K562 (cell line): ENCODE measurements around the gene C2CD4D. TPM values are rescaled to one million over a fixed set of nuclear protein-coding genes. Genes with fewer than 3 reads are reported as not detected.

ENCODE experiments used
- ATAC-seq: fragments of 200-7000 bp; cut with Tn5 transposase; 3 replicates; pipeline ENCODE4 v1.9.1; 2020; ENCODE audit warnings: moderate library complexity
- BruUV-seq: library from RNA; stranded (reverse); fragments of 400-500 nt; replicated peaks from 2 replicates; lab custom pipeline; 2021; lab: Mats Ljungman, UMichigan
- CTCF ChIA-PET: fragments of 300-600 bp; formaldehyde crosslinking; extraction: SDS; loops from one replicate; lab custom pipeline; 2021; ENCODE audit warnings: low intra/inter-chr PET ratio; lab: Yijun Ruan, JAX
- POLR2A ChIA-PET: fragments of 300-600, 350-650 bp; sonication (Branson Sonifier 250); formaldehyde crosslinking; extraction: SDS; loops from one replicate; lab custom pipeline; 2021; ENCODE audit warnings: antibody characterized with exemption, inconsistent platforms; lab: Yijun Ruan, JAX
- DNase-seq, 4 experiments: peaks; one replicate each; pipeline versions ENCODE4 v3.0.0 to v3.0.0-alpha.2; 2011 to 2018; ENCODE audit warnings: low spot score in 3 of 4, mixed read lengths in 3 of 4; ENCODE audit errors: extremely low read depth in 1 of 4
- FAIRE-seq: peaks from 2 replicates; lab custom pipeline; 2011; peaks lifted over from hg19 to GRCh38; lab: Jason Lieb, UNC
- H2AFZ ChIP-seq: 2 replicates; pipeline ENCODE4 v1.6.0; 2011; ENCODE audit warnings: low read depth, low read length, control low read depth, inconsistent platforms
- H3K27ac ChIP-seq: fragments of 200-600 bp; 3 replicates; pipeline ENCODE4 v1.8.0; 2011; ENCODE audit warnings: low read depth, mild to moderate bottlenecking, control low read depth, inconsistent platforms, low read length, moderate library complexity, mixed read lengths; ENCODE audit errors: extremely low read depth
- H3K27me3 ChIP-seq, 2 experiments: fragments of 300-600 bp in 1 of 2; 2 replicates in 1 of 2; 3 replicates in 1 of 2; pipeline versions ENCODE4 v1.6.0 to v1.8.0; 2011; ENCODE audit warnings: inconsistent platforms in 2 of 2, low read length in 2 of 2, mild to moderate bottlenecking in 1 of 2, mixed read lengths in 1 of 2, moderate library complexity in 1 of 2; ENCODE audit not compliant: control insufficient read depth in 2 of 2, insufficient read depth in 2 of 2
- H3K36me3 ChIP-seq: fragments of 300-600 bp; 3 replicates; pipeline ENCODE4 v1.8.0; 2011; ENCODE audit warnings: mild to moderate bottlenecking, low read length, inconsistent platforms; ENCODE audit not compliant: control insufficient read depth, insufficient read depth
- H3K4me1 ChIP-seq, 2 experiments: fragments of 200-600 bp in 1 of 2; replicated peaks in 1 of 2; 2 replicates in 1 of 2; 3 replicates in 1 of 2; pipeline versions ENCODE4 v1.5.1 to v1.8.0; 2011; ENCODE audit warnings: inconsistent platforms in 2 of 2, low read length in 2 of 2, mild to moderate bottlenecking in 1 of 2, mixed read lengths in 1 of 2, moderate library complexity in 1 of 2; ENCODE audit not compliant: control insufficient read depth in 2 of 2, insufficient read depth in 2 of 2
- H3K4me2 ChIP-seq: 2 replicates; pipeline ENCODE4 v1.6.1; 2011; ENCODE audit warnings: low read length, control low read depth, inconsistent platforms, mixed read lengths; ENCODE audit not compliant: insufficient read depth
- H3K4me3 ChIP-seq: fragments of 200-600 bp; sonication (generic), shearing (Covaris generic); 2 replicates; pipeline ENCODE4 v1.5.1; 2016; ENCODE audit warnings: control low read depth, inconsistent platforms
- H3K79me2 ChIP-seq: fragments of 200-600 bp; 3 replicates; pipeline ENCODE4 v1.8.0; 2011; ENCODE audit warnings: low read length, inconsistent platforms; ENCODE audit not compliant: control insufficient read depth, insufficient read depth
- H3K9ac ChIP-seq, 2 experiments: 2 replicates each; pipeline versions ENCODE4 v1.6.0 to v1.6.1; 2011; ENCODE audit warnings: low read depth in 2 of 2, low read length in 2 of 2, control low read depth in 1 of 2, inconsistent platforms in 1 of 2, mild to moderate bottlenecking in 1 of 2, mixed read lengths in 1 of 2; ENCODE audit not compliant: insufficient read depth in 1 of 2
- H3K9me1 ChIP-seq: one replicate; pipeline ENCODE4 v1.6.0; 2011; ENCODE audit warnings: inconsistent platforms, mild to moderate bottlenecking, low read length, moderate library complexity; ENCODE audit not compliant: control insufficient read depth, insufficient read depth
- H3K9me3 ChIP-seq: replicated peaks from 2 replicates; pipeline ENCODE4 v1.5.1; 2011; ENCODE audit warnings: low read depth, low read length, inconsistent platforms; ENCODE audit not compliant: control insufficient read depth, insufficient read depth
- H4K20me1 ChIP-seq: replicated peaks from 2 replicates; pipeline ENCODE4 v1.6.1; 2011; ENCODE audit warnings: low read length, inconsistent platforms, mixed read lengths; ENCODE audit not compliant: control insufficient read depth, insufficient read depth
- ETS1 ChIP-seq: conservative IDR thresholded peaks from 2 replicates; pipeline ENCODE4 v1.6.1; 2011; ENCODE audit warnings: low read depth, mild to moderate bottlenecking, low read length; ENCODE audit not compliant: control insufficient read depth
- GATAD2B ChIP-seq: fragments of 450-650 bp; IDR thresholded peaks from 2 replicates; pipeline ENCODE4 v1.6.1; 2017; ENCODE audit warnings: mild to moderate bottlenecking, borderline replicate concordance
- HNRNPH1 ChIP-seq: fragments of 200-400 bp; formaldehyde crosslinking; optimal IDR thresholded peaks from 2 replicates; pipeline ENCODE3; 2017; ENCODE audit warnings: low read depth, mild to moderate bottlenecking, low read length, moderate library complexity
- HNRNPK ChIP-seq: fragments of 200-400 bp; formaldehyde crosslinking; IDR thresholded peaks from one replicate; pipeline ENCODE4 v1.6.1; 2018; ENCODE audit warnings: mild to moderate bottlenecking, low read depth, low read length; ENCODE audit not compliant: poor library complexity, severe bottlenecking
- L3MBTL2 ChIP-seq: fragments of 450-650 bp; IDR thresholded peaks from 2 replicates; pipeline ENCODE4 v1.6.1; 2016; ENCODE audit warnings: mild to moderate bottlenecking, moderate library complexity
- MEIS2 ChIP-seq: fragments of 450-650 bp; IDR thresholded peaks from 2 replicates; pipeline ENCODE4 v1.6.1; 2014; ENCODE audit warnings: mild to moderate bottlenecking; ENCODE audit not compliant: partially characterized antibody
- NFIX ChIP-seq: fragments of 250-450 bp; sonication (Bioruptor Pico); IDR thresholded peaks from 2 replicates; pipeline ENCODE4 v1.4.0; 2020; ENCODE audit warnings: low read depth, mild to moderate bottlenecking, moderate library complexity
- STAT5B ChIP-seq: fragments of 250-450 bp; sonication (Bioruptor Pico); IDR thresholded peaks from 2 replicates; pipeline ENCODE4 v1.8.0; 2021; ENCODE audit warnings: mild to moderate bottlenecking, inconsistent platforms
- TGIF2 ChIP-seq: sonication (generic); formaldehyde crosslinking; IDR thresholded peaks from 2 replicates; pipeline ENCODE4 v1.8.1; 2022; ENCODE audit warnings: mild to moderate bottlenecking, missing genetic modification reagents, moderate library complexity
- ZNF212 ChIP-seq: fragments of 450-650 bp; formaldehyde crosslinking; IDR thresholded peaks from 2 replicates; pipeline ENCODE4 v1.4.0; 2020; ENCODE audit warnings: mild to moderate bottlenecking
- ZNF507 ChIP-seq: conservative IDR thresholded peaks from 2 replicates; pipeline ENCODE4 v1.6.1; 2017; ENCODE audit warnings: missing genetic modification characterization, missing compliant biosample characterization
- ZNF583 ChIP-seq: fragments of 250-450 bp; sonication (Bioruptor Pico); IDR thresholded peaks from 2 replicates; pipeline ENCODE4 v1.4.0; 2020
- ZNF780A ChIP-seq: fragments of 250-450 bp; sonication (Bioruptor Pico); IDR thresholded peaks from 2 replicates; pipeline ENCODE4 v1.5.0; 2021; ENCODE audit warnings: mild to moderate bottlenecking
- ZSCAN32 ChIP-seq: fragments of 450-650 bp; formaldehyde crosslinking; IDR thresholded peaks from 2 replicates; pipeline ENCODE4 v1.4.0; 2020; ENCODE audit warnings: mild to moderate bottlenecking, moderate library complexity
- whole genome bisulfite sequencing: fragments of 100-300 bp; shearing (Covaris generic); methylation state at CpG from one replicate; pipeline ENCODE4 v1.1.6; 2016; ENCODE audit warnings: low coverage, mixed read lengths; ENCODE audit not compliant: insufficient coverage; ENCODE audit errors: missing lambda C conversion rate; 5-methylcytosine and 5-hydroxymethylcytosine counted together
- in situ Hi-C: fragments of 300-500 bp; cut with MboI; formaldehyde crosslinking; loops from 4 replicates; pipeline ENCODE4 v1.15.0; 2018; ENCODE audit warnings: inconsistent platforms, mixed read lengths
- intact Hi-C: fragments of 100-400 bp; cut with micrococcal nuclease; formaldehyde crosslinking; loops from 2 replicates; pipeline ENCODE4 v1.14.2; 2022
- polyA plus RNA-seq, 8 experiments: library from polyadenylated mRNA; depleted of rRNA in 4 of 8; stranded (reverse) in 5 of 8; unstranded in 3 of 8; fragments of >200 nt; fragmentation: Nextera tagmentation in 2 of 8; fragmentation: Illumina TruSeq in 1 of 8; extraction: Ambion mirVana in 2 of 8; extraction: Trizol in 1 of 8; gene quantifications; 2 replicates each; pipeline versions ENCODE4 v1.2.1 to v1.2.3, GENCODE V29; 2011 to 2014; ENCODE audit warnings: inconsistent platforms in 1 of 8, missing spikeins in 1 of 8
- total RNA-seq, 7 experiments: library from RNA; depleted of rRNA in 6 of 7; stranded (reverse); fragments of >200 nt in 6 of 7; fragmentation: Illumina TruSeq in 2 of 7; extraction: Trizol in 2 of 7; gene quantifications; 2 replicates each; pipeline versions ENCODE4 v1.2.1 to v1.2.3, GENCODE V29; 2011 to 2021; ENCODE audit warnings: low replicate concordance in 1 of 7
- TF ChIP-seq, protein P1 (sequence below): fragments of 250-450 bp; sonication (Bioruptor Pico); IDR thresholded peaks from 2 replicates; pipeline ENCODE4 v1.8.0; 2021; ENCODE audit warnings: moderate library complexity, mild to moderate bottlenecking, inconsistent platforms

The C2CD4D gene
- total and polyA plus RNA-seq, 9 of the 15 experiments (the other 6 are each of a cell fraction or from before 2014, with no cell fraction given) = not detected

DNA sequence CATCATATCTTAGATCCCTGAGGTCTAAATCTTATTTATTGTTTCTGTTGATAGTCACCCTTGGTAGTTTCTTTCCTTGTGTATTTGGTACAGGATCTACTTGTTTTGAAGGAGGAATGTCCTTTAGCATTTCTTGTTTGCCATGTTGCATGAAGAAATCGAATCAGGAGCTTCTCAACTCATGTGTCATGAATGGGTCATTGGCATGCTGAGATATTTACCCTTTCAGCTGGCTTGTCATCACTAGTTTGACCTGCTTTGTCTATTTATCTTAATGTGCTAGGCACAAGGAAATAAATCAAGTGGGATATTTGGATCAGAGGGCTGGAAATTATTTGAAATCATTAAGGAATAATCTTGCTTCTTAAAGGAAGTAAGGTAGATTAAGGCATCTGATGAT is 45.9 kb upstream of the C2CD4D start:
- Histone ChIP-seq H4K20me1 (no peaks in the 10 kb centered on the region), H3K36me3 (peaks cover 40% of the 10 kb centered on the region), H3K4me2 (no peak overlapping the region), H3K27ac (no peak overlapping the region), H3K9me3 (no peaks in the 10 kb centered on the region), H3K4me3 (no peak overlapping the region), H3K27me3 (no peaks in the 10 kb centered on the region), H3K9ac (no peak overlapping the region), H3K4me1 (no peaks in the 10 kb centered on the region), H3K79me2 (no peaks in the 10 kb centered on the region), H2AFZ (no peak overlapping the region), H3K9me1 (no peaks in the 10 kb centered on the region)
- in situ Hi-C loops = no loop called here
- no TSS peak for BruUV-seq
- ATAC-seq (no peak), DNase-seq (no peak), FAIRE-seq (no peak)
- intact Hi-C loops = no loop called here
- ChIA-PET POLR2A (no interaction called here), CTCF (no interaction called here)
- 88% methylated on average over 1 of the region's 1 CpG for WGBS
- TF ChIP-seq MEIS2 (no peak), HNRNPK (no peak), ETS1 (no peak), TGIF2 (CRISPR knock-in tag) (no peak), ZNF583 (no peak), STAT5B (CRISPR knock-in tag) (no peak), L3MBTL2 (no peak), ZNF212 (no peak), ZNF507 (tag) (no peak), ZSCAN32 (CRISPR knock-in tag) (no peak), HNRNPH1 (no peak), ZNF780A (CRISPR knock-in tag) (no peak), GATAD2B (no peak), NFIX (CRISPR knock-in tag) (no peak)
- TF ChIP-seq, protein P1, sequence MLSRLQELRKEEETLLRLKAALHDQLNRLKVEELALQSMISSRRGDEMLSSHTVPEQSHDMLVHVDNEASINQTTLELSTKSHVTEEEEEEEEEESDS (CRISPR knock-in tag) = no peak
